Thymus (tissue), 11 donors: ENCODE data around the gene ZNF630. TPM values are rescaled to one million over a fixed set of nuclear protein-coding genes. Genes with fewer than 3 reads are reported as not detected.
"Not testable (repeated sequence)": the region's sequence is repeated elsewhere in the genome, so short reads cannot be mapped to it uniquely, and the experiment has no call there.

Experiments
- DNase-seq, 9 donors: peaks; one replicate each; pipeline ENCODE4 v3.0.0-alpha.2; 2013; ENCODE audit warnings: low spot score in 9 of 9, low read depth in 6 of 9, missing footprints in 1 of 9
- H3K27ac ChIP-seq, 2 donors: one replicate each; pipeline ENCODE4 v1.5.1; 2013; ENCODE audit warnings: control low read depth in 1 of 2, low read depth in 1 of 2, low read length in 1 of 2, mild to moderate bottlenecking in 1 of 2, moderate library complexity in 1 of 2
- H3K27me3 ChIP-seq, 2 donors: one replicate each; pipeline ENCODE4 v1.5.1; 2013; ENCODE audit warnings: low read length in 1 of 2; ENCODE audit not compliant: control insufficient read depth in 2 of 2, insufficient read depth in 1 of 2
- H3K36me3 ChIP-seq, 2 donors: one replicate each; pipeline ENCODE4 v1.5.1; 2013; ENCODE audit warnings: low read length in 1 of 2, mild to moderate bottlenecking in 1 of 2, moderate library complexity in 1 of 2; ENCODE audit not compliant: control insufficient read depth in 2 of 2, insufficient read depth in 2 of 2
- H3K4me1 ChIP-seq, 2 donors: one replicate each; pipeline ENCODE4 v1.5.1; 2013; ENCODE audit warnings: low read length in 2 of 2; ENCODE audit not compliant: control insufficient read depth in 2 of 2, insufficient read depth in 2 of 2
- H3K4me3 ChIP-seq, 2 donors: one replicate each; pipeline ENCODE4 v1.5.1; 2013; ENCODE audit warnings: low read length in 2 of 2, control low read depth in 1 of 2, mild to moderate bottlenecking in 1 of 2
- H3K9me3 ChIP-seq, 2 donors: one replicate each; pipeline ENCODE4 v1.5.1; 2013; ENCODE audit warnings: low read length in 1 of 2, mild to moderate bottlenecking in 1 of 2; ENCODE audit not compliant: control insufficient read depth in 2 of 2, insufficient read depth in 1 of 2
- whole genome bisulfite sequencing: extraction: QIAGEN DNeasy Blood & Tissue Kit; methylation state at CpG from one replicate; pipeline ENCODE4 v1.1.7; 2013; 5-methylcytosine and 5-hydroxymethylcytosine counted together
- polyA plus RNA-seq: library from polyadenylated mRNA; stranded (reverse); fragments of 200-250 nt; gene quantifications from one replicate; pipeline ENCODE4 v1.2.3, GENCODE V29; 2013
- total RNA-seq: library from RNA; stranded (reverse); fragments of 120-200 nt; gene quantifications from one replicate; pipeline ENCODE4 v1.2.4, GENCODE V29; 2013
- donor health status: healthy.

The ZNF630 gene
- total and polyA plus RNA-seq, 2 donors: 1.3 to 1.7 TPM

- no peaks in the 10 kb centered on the region for H3K27me3 ChIP-seq
- H3K9me3 ChIP-seq: no peaks in the 10 kb centered on the region
- no peaks in the 10 kb centered on the region for H3K36me3 ChIP-seq
- peaks cover 0 to 7% of the 10 kb centered on the region in 2 donors for H3K4me1 ChIP-seq
- DNase-seq: peak; percentile 67 to 92 (median 79)
- H3K4me3 ChIP-seq: peak overlapping the region; percentile 67 to 69
- WGBS: 2% methylated on average over 30 of the region's 30 CpGs
- H3K27ac ChIP-seq: peak overlapping the region; percentile 77 to 83
These were observed 50.2 kb downstream of the ZNF630 start for GRCh38 chrX:48021026-48021900.

GRCh38 chrX:48020472-48020871, 51.0 kb downstream of the ZNF630 start:
- peak overlapping the region in 1 of 2 donors; percentile 77 for H3K27ac ChIP-seq

GRCh38 chrX:48019892-48020291, 51.5 kb downstream of the ZNF630 start:
- not testable (repeated sequence) for H3K36me3 ChIP-seq, H3K4me1 ChIP-seq, DNase-seq, H3K4me3 ChIP-seq, H3K27ac ChIP-seq, H3K9me3 ChIP-seq, H3K27me3 ChIP-seq
- WGBS: no CpG with 5 or more reads among the region's 1 CpG

More at GRCh38 chrX:48020472-48020871, 51.0 kb downstream of the ZNF630 start:
- not testable (repeated sequence) for H3K36me3 ChIP-seq, H3K9me3 ChIP-seq, H3K4me1 ChIP-seq, H3K27me3 ChIP-seq
- WGBS: 23% methylated on average over 11 of the region's 11 CpGs
- peak overlapping the region in 1 of 2 donors; percentile 67 for H3K4me3 ChIP-seq
- peak in 1 of 9 donors; percentile 12 for DNase-seq

GRCh38 chrX:48016583-48017310, 54.7 kb downstream of the ZNF630 start:
- not testable (repeated sequence) for H3K27me3 ChIP-seq, H3K4me3 ChIP-seq, H3K27ac ChIP-seq, H3K36me3 ChIP-seq, H3K9me3 ChIP-seq, H3K4me1 ChIP-seq, DNase-seq
- WGBS: 96% methylated on average over 34 of the region's 46 CpGs

- not testable (repeated sequence) for H3K9me3 ChIP-seq, H3K4me1 ChIP-seq
- WGBS: no CpG with 5 or more reads among the region's 2 CpGs
These were observed 61.9 kb downstream of the ZNF630 start for GRCh38 chrX:48009445-48009960.

More at GRCh38 chrX:48009445-48009960, 61.9 kb downstream of the ZNF630 start:
- not testable (repeated sequence) for H3K27me3 ChIP-seq, H3K27ac ChIP-seq, H3K4me3 ChIP-seq, H3K36me3 ChIP-seq, DNase-seq

Other genes with a start within 250 kb of the ZNF630 start
- gene ZNF81, start 234.7 kb downstream of the ZNF630 start, total RNA-seq: 7.7 TPM
- gene ZNF81, start 234.7 kb downstream of the ZNF630 start, polyA plus RNA-seq: 2.3 TPM
- gene ZNF182, start 67.7 kb downstream of the ZNF630 start, total RNA-seq: 6.0 TPM
- 13.7 TPM for gene ZNF182, start 67.7 kb downstream of the ZNF630 start, polyA plus RNA-seq
- gene SPACA5, start 64.7 kb downstream of the ZNF630 start, total RNA-seq: not detected
- gene SPACA5, start 64.7 kb downstream of the ZNF630 start, polyA plus RNA-seq: 0.71 TPM
- not detected for gene SPACA5B, start 59.0 kb upstream of the ZNF630 start, total RNA-seq
- gene SPACA5B, start 59.0 kb upstream of the ZNF630 start, polyA plus RNA-seq: not detected
- not detected for gene SSX5, start 125.2 kb upstream of the ZNF630 start, total RNA-seq
- not detected for gene SSX5, start 125.2 kb upstream of the ZNF630 start, polyA plus RNA-seq
- gene SSX1, start 183.8 kb upstream of the ZNF630 start, total RNA-seq: not detected
- 0.09 TPM for gene SSX1, start 183.8 kb upstream of the ZNF630 start, polyA plus RNA-seq